ENCODE results near the gene CEP85.
A peak's percentile ranks its signal among the peaks of the same experiment; 100 is the strongest.

Gene CEP85

GRCh38 chr1:26210147-26210870, 23.7 kb upstream of the CEP85 start:
- no peak for DNase-seq (ENCODE audit: low read depth)
- no peak overlapping the region for H3K4me3 ChIP-seq (ENCODE audit: low read depth, low read length)
- TF ChIP-seq CTCF (conservative IDR thresholded peaks at IDR 0.05; ENCODE audit: low read depth, low read length) = no peak

GRCh38 chr1:26212726-26213125, 21.3 kb upstream of the CEP85 start:
- DNase-seq (ENCODE audit: low read depth) = no peak
- H3K4me3 ChIP-seq (ENCODE audit: low read depth, low read length) = no peak overlapping the region
- no peak for TF ChIP-seq CTCF (conservative IDR thresholded peaks at IDR 0.05; ENCODE audit: low read depth, low read length)

GRCh38 chr1:26213335-26213905, 20.6 kb upstream of the CEP85 start:
- no peak for TF ChIP-seq CTCF (conservative IDR thresholded peaks at IDR 0.05; ENCODE audit: low read depth, low read length)
- H3K4me3 ChIP-seq (ENCODE audit: low read depth, low read length) = no peak overlapping the region
- DNase-seq (ENCODE audit: low read depth) = no peak

- no peak overlapping the region for H3K4me3 ChIP-seq (ENCODE audit: low read depth, low read length)
- no peak for DNase-seq (ENCODE audit: low read depth)
- no peak for TF ChIP-seq CTCF (conservative IDR thresholded peaks at IDR 0.05; ENCODE audit: low read depth, low read length)
These were observed 18.8 kb upstream of the CEP85 start for GRCh38 chr1:26215246-26215645.

- H3K4me3 ChIP-seq (ENCODE audit: low read depth, low read length) = no peak overlapping the region
- no peak for DNase-seq (ENCODE audit: low read depth)
- TF ChIP-seq CTCF (conservative IDR thresholded peaks at IDR 0.05; ENCODE audit: low read depth, low read length) = no peak
These were observed 15.0 kb upstream of the CEP85 start for GRCh38 chr1:26218906-26219494.

GRCh38 chr1:26220199-26220912, 13.6 kb upstream of the CEP85 start:
- no peak for TF ChIP-seq CTCF (conservative IDR thresholded peaks at IDR 0.05; ENCODE audit: low read depth, low read length)
- no peak overlapping the region for H3K4me3 ChIP-seq (ENCODE audit: low read depth, low read length)
- DNase-seq (ENCODE audit: low read depth) = peak; percentile 5

Data from choroid plexus epithelial cell (primary cell).